ENCODE data around the gene ADAM19. TPM values are rescaled to one million over a fixed set of nuclear protein-coding genes. Genes with fewer than 3 reads are reported as not detected.

Gene ADAM19
- total and polyA plus RNA-seq, 9 donors, result 11.0 to 27.7 (median 20.3) TPM

GRCh38 chr5:157455057-157455456 is 120.5 kb downstream of the ADAM19 start:
- 83% methylated on average over 7 of the region's 7 CpGs for WGBS (ENCODE audit: insufficient coverage)
- H3K4me1 ChIP-seq (ENCODE audit: control insufficient read depth, insufficient read depth, low read length), result peaks cover 4% of the 10 kb centered on the region
- no peak for DNase-seq

GRCh38 chr5:157454273-157454672 is 121.3 kb downstream of the ADAM19 start:
- no peaks in the 10 kb centered on the region for H3K36me3 ChIP-seq (ENCODE audit: control insufficient read depth, insufficient read depth, low read length)
- no peak overlapping the region for H3K27ac ChIP-seq (ENCODE audit: low read length)
- H3K4me1 ChIP-seq (ENCODE audit: control insufficient read depth, insufficient read depth, low read length), result peaks cover 4% of the 10 kb centered on the region
- WGBS (ENCODE audit: insufficient coverage), result 79% methylated on average over 4 of the region's 7 CpGs
- no peak for DNase-seq
- no peak overlapping the region for H3K4me3 ChIP-seq (ENCODE audit: low read length)
- H3K27me3 ChIP-seq (ENCODE audit: control insufficient read depth, insufficient read depth, low read length), result no peaks in the 10 kb centered on the region
- H3K9me3 ChIP-seq (replicated peaks; ENCODE audit: control insufficient read depth, low read depth, low read length), result no peaks in the 10 kb centered on the region

More at GRCh38 chr5:157455057-157455456, 120.5 kb downstream of the ADAM19 start:
- no peak overlapping the region for H3K4me3 ChIP-seq (ENCODE audit: low read length)
- no peaks in the 10 kb centered on the region for H3K9me3 ChIP-seq (replicated peaks; ENCODE audit: control insufficient read depth, low read depth, low read length)
- peaks cover 6% of the 10 kb centered on the region for H3K27me3 ChIP-seq (ENCODE audit: control insufficient read depth, insufficient read depth, low read length)
- no peaks in the 10 kb centered on the region for H3K36me3 ChIP-seq (ENCODE audit: control insufficient read depth, insufficient read depth, low read length)
- no peak overlapping the region for H3K27ac ChIP-seq (ENCODE audit: low read length)

- no peak overlapping the region for H3K27ac ChIP-seq (ENCODE audit: low read length)
- no peaks in the 10 kb centered on the region for H3K36me3 ChIP-seq (ENCODE audit: control insufficient read depth, insufficient read depth, low read length)
- WGBS (ENCODE audit: insufficient coverage), result no CpG with 5 or more reads among the region's 3 CpGs
- no peak for DNase-seq
- peaks cover 6% of the 10 kb centered on the region for H3K4me1 ChIP-seq (ENCODE audit: control insufficient read depth, insufficient read depth, low read length)
- H3K9me3 ChIP-seq (replicated peaks; ENCODE audit: control insufficient read depth, low read depth, low read length), result no peaks in the 10 kb centered on the region
- H3K4me3 ChIP-seq (ENCODE audit: low read length), result no peak overlapping the region
- H3K27me3 ChIP-seq (ENCODE audit: control insufficient read depth, insufficient read depth, low read length), result no peaks in the 10 kb centered on the region
Measured at GRCh38 chr5:157451806-157452205, 123.8 kb downstream of the ADAM19 start.

GRCh38 chr5:157450024-157450423 is 125.6 kb downstream of the ADAM19 start:
- Histone ChIP-seq H3K9me3 (replicated peaks; ENCODE audit: control insufficient read depth, low read depth, low read length) (no peaks in the 10 kb centered on the region), H3K27ac (ENCODE audit: low read length) (no peak overlapping the region), H3K36me3 (ENCODE audit: control insufficient read depth, insufficient read depth, low read length) (no peaks in the 10 kb centered on the region), H3K4me3 (ENCODE audit: low read length) (no peak overlapping the region), H3K27me3 (ENCODE audit: control insufficient read depth, insufficient read depth, low read length) (no peaks in the 10 kb centered on the region), H3K4me1 (ENCODE audit: control insufficient read depth, insufficient read depth, low read length) (peaks cover 6% of the 10 kb centered on the region)
- DNase-seq, result no peak
- WGBS (ENCODE audit: insufficient coverage), result no CpG with 5 or more reads among the region's 3 CpGs

GRCh38 chr5:157449011-157449723 is 126.4 kb downstream of the ADAM19 start:
- H3K27me3 ChIP-seq (ENCODE audit: control insufficient read depth, insufficient read depth, low read length), result no peaks in the 10 kb centered on the region
- no peak overlapping the region for H3K27ac ChIP-seq (ENCODE audit: low read length)
- H3K4me1 ChIP-seq (ENCODE audit: control insufficient read depth, insufficient read depth, low read length), result peaks cover 6% of the 10 kb centered on the region
- no peak overlapping the region for H3K4me3 ChIP-seq (ENCODE audit: low read length)
- no peaks in the 10 kb centered on the region for H3K36me3 ChIP-seq (ENCODE audit: control insufficient read depth, insufficient read depth, low read length)
- WGBS (ENCODE audit: insufficient coverage), result 20% methylated on average over 1 of the region's 6 CpGs
- H3K9me3 ChIP-seq (replicated peaks; ENCODE audit: control insufficient read depth, low read depth, low read length), result no peaks in the 10 kb centered on the region
- peak; percentile 43 for DNase-seq

GRCh38 chr5:157447201-157447637 is 128.4 kb downstream of the ADAM19 start:
- H3K36me3 ChIP-seq (ENCODE audit: control insufficient read depth, insufficient read depth, low read length), result no peaks in the 10 kb centered on the region
- H3K4me1 ChIP-seq (ENCODE audit: control insufficient read depth, insufficient read depth, low read length), result peaks cover 14% of the 10 kb centered on the region
- H3K9me3 ChIP-seq (replicated peaks; ENCODE audit: control insufficient read depth, low read depth, low read length), result no peaks in the 10 kb centered on the region
- no peak overlapping the region for H3K27ac ChIP-seq (ENCODE audit: low read length)
- H3K4me3 ChIP-seq (ENCODE audit: low read length), result no peak overlapping the region
- H3K27me3 ChIP-seq (ENCODE audit: control insufficient read depth, insufficient read depth, low read length), result no peaks in the 10 kb centered on the region
- no peak for DNase-seq
- WGBS (ENCODE audit: insufficient coverage), result 82% methylated on average over 13 of the region's 13 CpGs

- H3K27me3 ChIP-seq (ENCODE audit: control insufficient read depth, insufficient read depth, low read length), result no peaks in the 10 kb centered on the region
- no peaks in the 10 kb centered on the region for H3K9me3 ChIP-seq (replicated peaks; ENCODE audit: control insufficient read depth, low read depth, low read length)
- DNase-seq, result no peak
- WGBS (ENCODE audit: insufficient coverage), result 91% methylated on average over 5 of the region's 9 CpGs
- H3K4me3 ChIP-seq (ENCODE audit: low read length), result no peak overlapping the region
- no peak overlapping the region for H3K27ac ChIP-seq (ENCODE audit: low read length)
- H3K36me3 ChIP-seq (ENCODE audit: control insufficient read depth, insufficient read depth, low read length), result no peaks in the 10 kb centered on the region
- H3K4me1 ChIP-seq (ENCODE audit: control insufficient read depth, insufficient read depth, low read length), result peaks cover 14% of the 10 kb centered on the region
Measured at GRCh38 chr5:157446412-157446935, 129.1 kb downstream of the ADAM19 start.

GRCh38 chr5:157445745-157446411 is 129.7 kb downstream of the ADAM19 start:
- H3K4me1 ChIP-seq (ENCODE audit: control insufficient read depth, insufficient read depth, low read length), result peaks cover 14% of the 10 kb centered on the region
- no peak overlapping the region for H3K4me3 ChIP-seq (ENCODE audit: low read length)
- DNase-seq, result no peak
- H3K27ac ChIP-seq (ENCODE audit: low read length), result no peak overlapping the region
- H3K9me3 ChIP-seq (replicated peaks; ENCODE audit: control insufficient read depth, low read depth, low read length), result no peaks in the 10 kb centered on the region
- no peaks in the 10 kb centered on the region for H3K27me3 ChIP-seq (ENCODE audit: control insufficient read depth, insufficient read depth, low read length)
- no CpG with 5 or more reads among the region's 5 CpGs for WGBS (ENCODE audit: insufficient coverage)
- no peaks in the 10 kb centered on the region for H3K36me3 ChIP-seq (ENCODE audit: control insufficient read depth, insufficient read depth, low read length)

- 90% methylated on average over 2 of the region's 4 CpGs for WGBS (ENCODE audit: insufficient coverage)
- Histone ChIP-seq H3K27me3 (ENCODE audit: control insufficient read depth, insufficient read depth, low read length) (no peaks in the 10 kb centered on the region), H3K9me3 (replicated peaks; ENCODE audit: control insufficient read depth, low read depth, low read length) (no peaks in the 10 kb centered on the region), H3K4me3 (ENCODE audit: low read length) (no peak overlapping the region), H3K27ac (ENCODE audit: low read length) (no peak overlapping the region), H3K36me3 (ENCODE audit: control insufficient read depth, insufficient read depth, low read length) (no peaks in the 10 kb centered on the region), H3K4me1 (ENCODE audit: control insufficient read depth, insufficient read depth, low read length) (peaks cover 10% of the 10 kb centered on the region)
- DNase-seq, result no peak
Measured at GRCh38 chr5:157444224-157444623, 131.4 kb downstream of the ADAM19 start.

GRCh38 chr5:157443041-157443549 is 132.5 kb downstream of the ADAM19 start:
- H3K4me1 ChIP-seq (ENCODE audit: control insufficient read depth, insufficient read depth, low read length), result peaks cover 8% of the 10 kb centered on the region
- WGBS (ENCODE audit: insufficient coverage), result 57% methylated on average over 1 of the region's 7 CpGs
- no peaks in the 10 kb centered on the region for H3K9me3 ChIP-seq (replicated peaks; ENCODE audit: control insufficient read depth, low read depth, low read length)
- H3K27ac ChIP-seq (ENCODE audit: low read length), result peak overlapping the region; percentile 57
- peak; percentile 92 for DNase-seq
- no peaks in the 10 kb centered on the region for H3K27me3 ChIP-seq (ENCODE audit: control insufficient read depth, insufficient read depth, low read length)
- H3K36me3 ChIP-seq (ENCODE audit: control insufficient read depth, insufficient read depth, low read length), result no peaks in the 10 kb centered on the region
- no peak overlapping the region for H3K4me3 ChIP-seq (ENCODE audit: low read length)
